IMR-90 (cell line): Measurements from ENCODE around the gene PLXNA1. TPM values are rescaled to one million over a fixed set of nuclear protein-coding genes. Genes with fewer than 3 reads are reported as not detected.
A peak's percentile ranks its signal among the peaks of the same experiment; 100 is the strongest.

ENCODE experiments used
- ATAC-seq: fragments of 200-7000 bp; cut with Tn5 transposase; 2 replicates; pipeline ENCODE4 v1.9.1; 2020; ENCODE audit warnings: low read depth, mild to moderate bottlenecking, moderate library complexity
- BruUV-seq: library from RNA; stranded (reverse); fragments of 400-500 nt; replicated peaks from 2 replicates; lab custom pipeline; 2021; lab: Mats Ljungman, UMichigan
- CTCF ChIA-PET: fragments of 300-600 bp; formaldehyde crosslinking; extraction: SDS; loops from one replicate; lab custom pipeline; 2021; ENCODE audit warnings: antibody characterized with exemption; lab: Yijun Ruan, JAX
- POLR2A ChIA-PET: fragments of 300-600 bp; sonication (Branson Sonifier 250); formaldehyde crosslinking; loops from one replicate; lab custom pipeline; 2022; ENCODE audit warnings: antibody characterized with exemption; ENCODE audit not compliant: unreplicated experiment; lab: Charles Lee
- DNase-seq: peaks from one replicate; pipeline ENCODE4 v3.0.0; 2013
- H2AFZ ChIP-seq: replicated peaks from 2 replicates; pipeline ENCODE3; 2013; ENCODE audit warnings: low read length, mild to moderate bottlenecking; ENCODE audit not compliant: poor library complexity
- H2AK5ac ChIP-seq: 2 replicates; pipeline ENCODE4 v1.6.1; 2013; ENCODE audit warnings: low read depth, low read length, inconsistent platforms
- H2AK9ac ChIP-seq: replicated peaks from 2 replicates; pipeline ENCODE3; 2013; ENCODE audit warnings: mild to moderate bottlenecking, low read depth, low read length, moderate library complexity; ENCODE audit not compliant: poor library complexity
- H2BK120ac ChIP-seq: 2 replicates; pipeline ENCODE4 v1.6.1; 2013; ENCODE audit warnings: low read depth, low read length, inconsistent platforms
- H2BK15ac ChIP-seq: 3 replicates; pipeline ENCODE4 v1.6.1; 2013; ENCODE audit warnings: low read depth, low read length, inconsistent platforms
- H2BK20ac ChIP-seq: 2 replicates; pipeline ENCODE4 v1.6.1; 2013; ENCODE audit warnings: low read depth, mild to moderate bottlenecking, inconsistent platforms, low read length, moderate library complexity
- H2BK5ac ChIP-seq: 2 replicates; pipeline ENCODE4 v1.6.1; 2013; ENCODE audit warnings: mild to moderate bottlenecking, low read depth, low read length, inconsistent platforms; ENCODE audit not compliant: poor library complexity, severe bottlenecking
- H3K14ac ChIP-seq: replicated peaks from 2 replicates; pipeline ENCODE4 v1.6.1; 2013; ENCODE audit warnings: low read depth, low read length, inconsistent platforms
- H3K18ac ChIP-seq: 2 replicates; pipeline ENCODE4 v1.6.1; 2013; ENCODE audit warnings: low read depth, low read length, control low read depth
- H3K23ac ChIP-seq: 2 replicates; pipeline ENCODE4 v1.6.1; 2013; ENCODE audit warnings: low read depth, low read length, inconsistent platforms
- H3K27ac ChIP-seq: 2 replicates; pipeline ENCODE4 v1.5.1; 2013; ENCODE audit warnings: mild to moderate bottlenecking, control low read depth, low read length; ENCODE audit not compliant: insufficient read depth
- H3K27me3 ChIP-seq: 2 replicates; pipeline ENCODE4 v1.6.1; 2013; ENCODE audit warnings: low read length; ENCODE audit not compliant: control insufficient read depth, insufficient read depth
- H3K36me3 ChIP-seq: 2 replicates; pipeline ENCODE4 v1.6.1; 2013; ENCODE audit warnings: low read length, mixed read lengths; ENCODE audit not compliant: control insufficient read depth, insufficient read depth
- H3K4ac ChIP-seq: 2 replicates; pipeline ENCODE4 v1.6.1; 2013; ENCODE audit warnings: low read depth, low read length, inconsistent platforms
- H3K4me1 ChIP-seq: 2 replicates; pipeline ENCODE4 v1.6.1; 2013; ENCODE audit warnings: low read length, mixed read lengths; ENCODE audit not compliant: control insufficient read depth, insufficient read depth
- H3K4me2 ChIP-seq: 2 replicates; pipeline ENCODE4 v1.6.1; 2013; ENCODE audit warnings: low read depth, mild to moderate bottlenecking, control low read depth, low read length, moderate library complexity
- H3K4me3 ChIP-seq: 2 replicates; pipeline ENCODE4 v1.5.1; 2013; ENCODE audit warnings: low read depth, mild to moderate bottlenecking, control low read depth, low read length, moderate library complexity; ENCODE audit not compliant: insufficient read depth
- H3K56ac ChIP-seq: 2 replicates; pipeline ENCODE4 v1.6.1; 2013; ENCODE audit warnings: low read length, inconsistent platforms; ENCODE audit not compliant: insufficient read depth; ENCODE audit errors: extremely low read depth
- H3K79me1 ChIP-seq, 2 experiments: 2 replicates each; pipeline ENCODE4 v1.6.1; 2013; ENCODE audit warnings: low read length in 2 of 2, inconsistent platforms in 1 of 2, low read depth in 1 of 2
- H3K9ac ChIP-seq: 2 replicates; pipeline ENCODE4 v1.6.1; 2013; ENCODE audit warnings: low read depth, low read length, control low read depth
- H3K9me1 ChIP-seq: 2 replicates; pipeline ENCODE4 v1.6.1; 2013; ENCODE audit warnings: low read length, inconsistent platforms; ENCODE audit not compliant: insufficient read depth
- H3K9me3 ChIP-seq: 2 replicates; pipeline ENCODE4 v1.6.1; 2013; ENCODE audit warnings: low read length; ENCODE audit not compliant: control insufficient read depth, insufficient read depth
- H4K20me1 ChIP-seq: 2 replicates; pipeline ENCODE4 v1.6.1; 2013; ENCODE audit warnings: low read length, inconsistent platforms; ENCODE audit not compliant: insufficient read depth
- H4K5ac ChIP-seq: 2 replicates; pipeline ENCODE4 v1.6.1; 2013; ENCODE audit warnings: mild to moderate bottlenecking, low read depth, low read length, control low read depth
- H4K8ac ChIP-seq, 2 experiments: 2 replicates each; pipeline ENCODE4 v1.6.1; 2013; ENCODE audit warnings: low read depth in 2 of 2, low read length in 2 of 2, control low read depth in 1 of 2, inconsistent platforms in 1 of 2
- H4K91ac ChIP-seq: 2 replicates; pipeline ENCODE4 v1.6.1; 2013; ENCODE audit warnings: low read depth, low read length, inconsistent platforms; ENCODE audit not compliant: insufficient read depth
- MAFK ChIP-seq: IDR thresholded peaks from 2 replicates; pipeline ENCODE4 v1.6.1; 2012; ENCODE audit warnings: low read depth, low read length, improper control_type of control experiment
- POLR2A ChIP-seq: IDR thresholded peaks from 2 replicates; pipeline ENCODE4 v1.6.1; 2012; ENCODE audit warnings: mild to moderate bottlenecking, low read depth, low read length
- RAD21 ChIP-seq: IDR thresholded peaks from 2 replicates; pipeline ENCODE4 v1.6.1; 2012; ENCODE audit warnings: low read length, improper control_type of control experiment
- SMC3 ChIP-seq: fragments of 150-350 bp; IDR thresholded peaks from 2 replicates; pipeline ENCODE4 v1.6.1; 2016; ENCODE audit warnings: low read depth, mild to moderate bottlenecking, antibody characterized with exemption, low read length, moderate library complexity
- WGBS, 2 experiments: methylation state at CpG; one replicate each; pipeline versions ENCODE4 v1.1.5 to v1.1.7; 2013; ENCODE audit warnings: missing lambda C conversion rate in 2 of 2; ENCODE audit not compliant: insufficient read length in 1 of 2; ENCODE audit errors: extremely low coverage in 2 of 2; 5-methylcytosine and 5-hydroxymethylcytosine counted together
- dilution Hi-C: fragments of 300-500 bp; cut with HindIII; formaldehyde crosslinking; loops from one replicate; pipeline ENCODE4 v1.14.3; 2018; ENCODE audit warnings: low sequenced_read_pairs; ENCODE audit not compliant: unreplicated experiment
- in situ Hi-C: fragments of 300-500 bp; cut with MboI; formaldehyde crosslinking; loops from 3 replicates; pipeline ENCODE4 v1.14.3; 2019; ENCODE audit warnings: low sequenced_read_pairs, inconsistent platforms, mixed read lengths
- intact Hi-C: fragments of 100-400 bp; cut with micrococcal nuclease; formaldehyde crosslinking; loops from 2 replicates; pipeline ENCODE4 v1.10.0; 2022
- polyA plus RNA-seq, 3 experiments: library from polyadenylated mRNA; depleted of rRNA; stranded (reverse); fragments of >200 nt; gene quantifications; 2 replicates each; pipeline ENCODE4 v1.2.3, GENCODE V29; 2012; ENCODE audit warnings: low replicate concordance in 1 of 3
- total RNA-seq: library from RNA; depleted of rRNA; stranded (reverse); fragments of >200 nt; gene quantifications from 2 replicates; pipeline ENCODE4 v1.2.3, GENCODE V29; 2012
- TF ChIP-seq, protein P1 (sequence below): fragments of 150-350 bp; IDR thresholded peaks from 2 replicates; pipeline ENCODE4 v1.6.1; 2017; ENCODE audit warnings: mild to moderate bottlenecking, antibody characterized with exemption, low read length, low read depth

Gene PLXNA1
- total and polyA plus RNA-seq, 2 of the 4 experiments (the other 2 are of a cell fraction), result 13.6 to 49.4 TPM

DNA sequence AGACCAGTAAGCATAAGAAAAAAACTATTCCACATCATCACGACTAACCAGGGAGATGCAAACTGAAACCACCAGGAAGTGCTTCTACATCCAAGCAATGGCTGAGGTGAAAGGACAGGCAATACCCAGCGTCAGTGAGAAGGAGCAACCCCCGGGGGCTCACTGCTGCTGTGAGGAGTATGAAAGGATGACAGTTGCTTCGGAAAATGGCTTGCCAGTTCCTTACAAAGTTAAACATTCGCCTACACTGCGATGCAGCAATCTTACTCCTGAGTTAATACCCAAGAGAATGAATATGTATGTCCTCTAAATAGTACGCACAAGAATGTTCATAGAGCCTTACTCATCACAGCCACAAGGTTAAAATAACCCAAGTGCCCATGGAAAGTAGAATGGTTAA is 13.3 kb upstream of the PLXNA1 start:
- BruUV-seq, result no TSS peak
- Histone ChIP-seq H2AFZ (peak overlapping the region; percentile 77), H4K91ac (no peak overlapping the region), H2BK120ac (no peak overlapping the region), H3K9me1 (no peaks in the 10 kb centered on the region; the same call in 1 of the 2 replicates), H3K4me1 (peaks cover 12% of the 10 kb centered on the region), H3K27me3 (no peaks in the 10 kb centered on the region; the same call in 1 of the 2 replicates), H3K27ac (no peak overlapping the region), H4K5ac (peak overlapping the region; percentile 33), H3K18ac (0 out of 2 replicates have a peak overlapping the region, but pooled peaks have one; percentile 1), H3K4me3 (no peak overlapping the region), H2BK20ac (no peak overlapping the region), H3K4me2 (peak overlapping the region; percentile 47), H3K9ac (no peak overlapping the region), H2AK9ac (no peak overlapping the region), H2AK5ac (no peak overlapping the region), H3K9me3 (peaks cover 4% of the 10 kb centered on the region), H3K36me3 (no peaks in the 10 kb centered on the region), H3K56ac (no peak overlapping the region), H2BK15ac (no peak overlapping the region), H4K20me1 (no peaks in the 10 kb centered on the region), H3K23ac (no peak overlapping the region), H4K8ac (peak overlapping the region in 1 of 2 experiments; percentile 6; a peak in 1 of 4 replicates), H3K14ac (no peak overlapping the region), H3K79me1 (no peaks in the 10 kb centered on the region), H2BK5ac (peak overlapping the region; percentile 5), H3K4ac (no peak overlapping the region)
- in situ Hi-C loops, result no loop called here
- DNase-seq, result peak; percentile 59
- WGBS, 2 experiments, result no CpG with 5 or more reads among the region's 7 CpGs
- no peak for TF ChIP-seq POLR2A
- no peak for TF ChIP-seq RAD21
- TF ChIP-seq MAFK, result no peak
- no peak for TF ChIP-seq SMC3
- TF ChIP-seq, protein P1, sequence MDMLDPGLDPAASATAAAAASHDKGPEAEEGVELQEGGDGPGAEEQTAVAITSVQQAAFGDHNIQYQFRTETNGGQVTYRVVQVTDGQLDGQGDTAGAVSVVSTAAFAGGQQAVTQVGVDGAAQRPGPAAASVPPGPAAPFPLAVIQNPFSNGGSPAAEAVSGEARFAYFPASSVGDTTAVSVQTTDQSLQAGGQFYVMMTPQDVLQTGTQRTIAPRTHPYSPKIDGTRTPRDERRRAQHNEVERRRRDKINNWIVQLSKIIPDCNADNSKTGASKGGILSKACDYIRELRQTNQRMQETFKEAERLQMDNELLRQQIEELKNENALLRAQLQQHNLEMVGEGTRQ, result no peak
- ChIA-PET POLR2A (interaction anchor here (0.7 kb wide), 1 partner anchor 9 kb away, joined by 3 read pairs; no protein-coding TSS in a partner anchor), CTCF (interaction anchor here (0.8 kb wide), 1 partner anchor 13 kb away, joined by 3 read pairs; the partner anchor contains the start of gene PLXNA1)
- intact Hi-C loops, result no loop called here
- ATAC-seq, result peak; percentile 50; the same call in 1 of the 2 replicates
- dilution Hi-C loops, result no loop called here
